Measurements from ENCODE around the gene TSC2.
A peak's percentile ranks its signal among the peaks of the same experiment; 100 is the strongest.

Gene TSC2

GRCh38 chr16:2024032-2024420, 23.8 kb upstream of the TSC2 start:
- no peak for TF ChIP-seq TAF1 (IDR thresholded peaks at IDR 0.05; ENCODE audit: low read depth)
- TF ChIP-seq EGR1 (IDR thresholded peaks at IDR 0.05), result no peak
- no peak for TF ChIP-seq TEAD4 (IDR thresholded peaks at IDR 0.05)
- TF ChIP-seq TCF12 (IDR thresholded peaks at IDR 0.05; ENCODE audit: low read depth), result no peak
- no peak for TF ChIP-seq YY1 (IDR thresholded peaks at IDR 0.05; ENCODE audit: low read depth)
- TF ChIP-seq REST (IDR thresholded peaks at IDR 0.05; ENCODE audit: low read depth), result no peak
- TF ChIP-seq FOXM1 (IDR thresholded peaks at IDR 0.05; ENCODE audit: borderline replicate concordance, low read depth), result no peak
- TF ChIP-seq NFIC (IDR thresholded peaks at IDR 0.05), result no peak
- TF ChIP-seq CREB1 (IDR thresholded peaks at IDR 0.05; ENCODE audit: low read depth), result no peak

- no peak for TF ChIP-seq NFIC (IDR thresholded peaks at IDR 0.05)
- no peak for TF ChIP-seq CEBPB (IDR thresholded peaks at IDR 0.05)
- TF ChIP-seq TAF1 (IDR thresholded peaks at IDR 0.05; ENCODE audit: low read depth), result no peak
- TF ChIP-seq ZBTB7A (IDR thresholded peaks at IDR 0.05; ENCODE audit: low read depth), result no peak
- TF ChIP-seq CREB1 (IDR thresholded peaks at IDR 0.05; ENCODE audit: low read depth), result no peak
- no peak for TF ChIP-seq RAD21 (IDR thresholded peaks at IDR 0.05; ENCODE audit: low read depth)
- no peak for TF ChIP-seq TCF12 (IDR thresholded peaks at IDR 0.05; ENCODE audit: low read depth)
- TF ChIP-seq REST (IDR thresholded peaks at IDR 0.05; ENCODE audit: low read depth), result no peak
- TF ChIP-seq EP300 (IDR thresholded peaks at IDR 0.05; ENCODE audit: borderline replicate concordance), result no peak
- no peak for TF ChIP-seq EGR1 (IDR thresholded peaks at IDR 0.05)
- TF ChIP-seq MAX (IDR thresholded peaks at IDR 0.05), result no peak
- no peak for TF ChIP-seq USF1 (IDR thresholded peaks at IDR 0.05)
- TF ChIP-seq YY1 (IDR thresholded peaks at IDR 0.05; ENCODE audit: low read depth), result no peak
- TF ChIP-seq TEAD4 (IDR thresholded peaks at IDR 0.05), result no peak
- no peak for TF ChIP-seq FOXM1 (IDR thresholded peaks at IDR 0.05; ENCODE audit: borderline replicate concordance, low read depth)
Observed at GRCh38 chr16:2025251-2025650, 22.5 kb upstream of the TSC2 start.

- no peak for TF ChIP-seq FOXM1 (IDR thresholded peaks at IDR 0.05; ENCODE audit: borderline replicate concordance, low read depth)
- TF ChIP-seq NFIC (IDR thresholded peaks at IDR 0.05), result no peak
- TF ChIP-seq TCF12 (IDR thresholded peaks at IDR 0.05; ENCODE audit: low read depth), result no peak
Observed at GRCh38 chr16:2025878-2026460, 21.8 kb upstream of the TSC2 start.

- TF ChIP-seq ZBTB7A (IDR thresholded peaks at IDR 0.05; ENCODE audit: low read depth) (no peak), CEBPB (IDR thresholded peaks at IDR 0.05) (no peak), CREB1 (IDR thresholded peaks at IDR 0.05; ENCODE audit: low read depth) (no peak), MAX (IDR thresholded peaks at IDR 0.05) (no peak), EGR1 (IDR thresholded peaks at IDR 0.05) (peak; percentile 58), FOXM1 (IDR thresholded peaks at IDR 0.05; ENCODE audit: borderline replicate concordance, low read depth) (no peak), RAD21 (IDR thresholded peaks at IDR 0.05; ENCODE audit: low read depth) (no peak), EP300 (IDR thresholded peaks at IDR 0.05; ENCODE audit: borderline replicate concordance) (no peak), TEAD4 (IDR thresholded peaks at IDR 0.05) (no peak), NFIC (IDR thresholded peaks at IDR 0.05) (no peak), TCF12 (IDR thresholded peaks at IDR 0.05; ENCODE audit: low read depth) (no peak), REST (IDR thresholded peaks at IDR 0.05; ENCODE audit: low read depth) (no peak), TAF1 (IDR thresholded peaks at IDR 0.05; ENCODE audit: low read depth) (peak; percentile 25; the same call in 1 of the 2 replicates), YY1 (IDR thresholded peaks at IDR 0.05; ENCODE audit: low read depth) (no peak)
Observed at GRCh38 chr16:2026461-2027023, 21.2 kb upstream of the TSC2 start, which contains the start of gene NHERF2. NHERF2 (plus strand) TSS chr16:2026902; CDS start chr16:2027006, 104 bp downstream.
